HG03280 (cell line): Measurements from ENCODE around the gene DUSP16.
"Not testable (repeated sequence)": the region's sequence is repeated elsewhere in the genome, so short reads cannot be mapped to it uniquely, and the experiment has no call there.

ENCODE experiments used
- ATAC-seq: cut with Tn5 transposase; IDR thresholded peaks from one replicate; pipeline ENCODE4 v1.9.1; 2021; ENCODE audit warnings: mild to moderate bottlenecking, moderate library complexity; ENCODE audit not compliant: unreplicated experiment

Gene DUSP16, protein sequence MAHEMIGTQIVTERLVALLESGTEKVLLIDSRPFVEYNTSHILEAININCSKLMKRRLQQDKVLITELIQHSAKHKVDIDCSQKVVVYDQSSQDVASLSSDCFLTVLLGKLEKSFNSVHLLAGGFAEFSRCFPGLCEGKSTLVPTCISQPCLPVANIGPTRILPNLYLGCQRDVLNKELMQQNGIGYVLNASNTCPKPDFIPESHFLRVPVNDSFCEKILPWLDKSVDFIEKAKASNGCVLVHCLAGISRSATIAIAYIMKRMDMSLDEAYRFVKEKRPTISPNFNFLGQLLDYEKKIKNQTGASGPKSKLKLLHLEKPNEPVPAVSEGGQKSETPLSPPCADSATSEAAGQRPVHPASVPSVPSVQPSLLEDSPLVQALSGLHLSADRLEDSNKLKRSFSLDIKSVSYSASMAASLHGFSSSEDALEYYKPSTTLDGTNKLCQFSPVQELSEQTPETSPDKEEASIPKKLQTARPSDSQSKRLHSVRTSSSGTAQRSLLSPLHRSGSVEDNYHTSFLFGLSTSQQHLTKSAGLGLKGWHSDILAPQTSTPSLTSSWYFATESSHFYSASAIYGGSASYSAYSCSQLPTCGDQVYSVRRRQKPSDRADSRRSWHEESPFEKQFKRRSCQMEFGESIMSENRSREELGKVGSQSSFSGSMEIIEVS

DNA sequence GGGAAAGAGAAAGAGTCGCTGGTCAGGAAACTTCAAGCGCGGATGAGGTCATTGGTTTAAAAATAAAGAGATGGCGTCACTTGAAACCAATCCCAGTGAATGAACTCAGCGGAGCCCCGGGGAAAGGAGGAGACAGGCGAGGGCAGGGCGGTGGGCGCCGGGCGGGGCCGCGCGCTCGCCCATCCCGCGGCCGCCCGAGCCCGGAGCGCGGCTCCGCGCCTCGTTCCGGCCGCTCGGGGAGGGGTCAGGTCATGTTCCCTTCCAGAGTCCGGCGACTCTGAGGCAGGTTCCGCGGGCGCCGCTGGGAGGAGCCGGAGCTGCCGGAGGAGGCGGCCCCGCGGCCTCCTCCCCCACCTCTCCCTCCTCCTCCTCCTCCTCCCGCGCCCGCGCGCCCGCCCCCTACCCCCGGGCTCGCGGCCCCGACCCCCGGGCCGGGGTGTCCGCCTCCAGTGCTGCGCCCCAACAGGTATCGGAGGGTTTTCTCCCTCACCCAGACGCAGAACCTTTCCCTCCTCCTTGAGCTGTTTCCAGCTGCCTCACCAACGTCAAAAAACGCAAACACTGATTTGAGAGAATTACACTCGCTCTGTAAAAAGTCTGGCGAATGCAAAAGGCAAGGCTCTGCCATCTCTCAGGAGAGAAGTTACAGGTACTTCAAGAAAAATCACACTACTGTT, at the start of gene DUSP16:
DUSP16 (minus strand) TSS at position 279 of the 677 bp plus-strand sequence. CDS start 41,765 bp downstream, outside the sequence.
- peak; percentile 76 for ATAC-seq

DNA sequence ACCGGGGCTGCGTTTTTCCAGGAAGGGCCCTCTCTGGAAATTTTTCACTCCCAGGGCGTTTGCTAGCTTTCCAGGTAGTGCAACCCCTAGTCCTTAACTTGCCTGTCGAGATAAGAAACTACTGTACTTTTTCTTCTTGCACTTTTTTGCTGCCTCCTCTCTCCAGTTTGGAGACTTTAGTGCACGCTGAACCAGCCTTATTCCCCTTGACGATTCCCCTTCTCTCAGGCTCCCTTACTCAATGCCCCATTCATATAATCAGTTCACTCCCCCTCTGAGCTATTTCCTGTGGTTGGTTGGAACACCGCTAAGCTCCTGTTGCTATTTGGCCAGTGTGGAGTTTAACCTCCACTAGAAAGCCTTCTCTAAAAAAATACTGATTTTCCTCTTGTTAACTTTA, 49.7 kb upstream of the DUSP16 start:
- no peak for ATAC-seq

DNA sequence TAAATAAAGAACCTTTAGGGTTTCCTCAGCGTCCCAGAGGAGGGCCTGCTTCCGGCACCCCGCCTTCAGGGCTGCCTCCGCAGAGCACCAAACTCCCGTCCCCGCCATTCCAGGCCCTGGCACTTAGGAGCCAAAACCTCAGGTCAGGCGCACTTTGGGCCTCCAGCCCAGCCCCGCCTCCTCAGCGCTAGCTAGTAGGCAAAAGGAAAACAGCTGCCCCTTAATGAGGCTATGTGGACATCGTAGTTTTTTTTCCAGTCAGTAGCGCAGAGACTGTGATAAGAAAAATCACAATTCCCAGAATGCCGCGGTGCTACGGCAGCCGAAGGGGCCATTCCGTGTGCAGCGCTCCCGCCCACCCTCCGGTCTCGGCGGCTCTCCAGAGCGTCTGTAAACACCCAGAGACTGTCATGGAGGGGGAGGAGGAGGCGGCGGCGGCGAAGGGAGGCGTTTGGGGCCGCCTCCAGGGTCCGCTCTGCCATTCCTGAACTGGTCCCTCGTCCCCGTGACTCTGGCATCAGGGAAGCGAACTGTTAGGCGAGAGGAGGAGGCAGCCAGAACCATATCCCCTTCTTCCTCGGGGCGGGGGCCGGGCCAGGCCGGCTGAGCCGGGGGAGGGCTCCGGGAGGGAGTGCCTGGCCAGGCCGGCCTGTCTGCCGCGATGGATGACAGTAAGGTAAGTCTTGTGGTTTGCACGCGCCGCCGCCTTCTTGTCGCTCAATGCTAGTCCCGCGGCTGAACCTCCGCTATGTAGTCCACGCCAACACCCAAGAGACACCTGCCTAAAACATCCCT, 49.0 kb upstream of the DUSP16 start, which contains the start of gene CREBL2:
CREBL2 (plus strand) TSS at position 365 of the 795 bp plus-strand sequence; CDS start at position 662, 297 bp downstream.
- ATAC-seq: peak; percentile 74

DNA sequence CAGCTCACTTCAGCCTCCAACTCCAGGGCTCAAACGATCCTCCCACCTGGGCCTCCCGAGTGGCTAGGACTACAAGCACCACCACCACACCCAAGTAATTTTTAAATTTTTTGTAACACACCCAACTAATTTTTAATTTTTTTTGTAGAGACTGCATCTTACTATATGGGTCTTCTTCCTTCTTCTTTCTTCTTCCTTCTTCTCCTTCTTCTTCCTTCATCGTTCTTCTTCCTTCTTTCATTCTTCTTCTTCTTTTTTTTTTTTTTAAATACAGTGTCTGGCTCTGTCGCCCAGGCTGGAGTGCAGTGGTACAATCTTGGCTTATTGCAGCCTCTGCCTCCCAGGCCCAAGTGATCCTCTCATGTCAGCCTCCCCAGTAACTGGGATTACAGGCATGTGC, 48.0 kb upstream of the DUSP16 start:
- no peak for ATAC-seq

DNA sequence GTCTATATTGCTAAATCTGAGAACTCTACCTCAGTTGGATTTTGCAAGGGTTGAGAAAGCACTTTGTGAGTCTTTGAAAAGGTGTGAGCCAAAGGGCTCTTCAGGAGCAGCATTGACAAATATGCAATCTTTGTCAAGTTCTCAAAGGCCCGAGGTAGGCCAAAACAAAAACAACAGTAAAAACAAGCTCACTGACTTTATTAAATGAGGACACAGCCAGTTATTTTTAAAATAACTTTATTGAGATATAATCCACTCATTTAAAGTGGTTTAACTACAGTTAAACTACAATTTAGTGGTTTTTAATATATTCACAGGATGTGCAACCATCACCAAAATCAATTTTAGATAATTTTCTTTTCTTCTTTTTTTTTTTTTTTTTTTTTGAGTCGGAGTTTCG, 47.0 kb upstream of the DUSP16 start:
- ATAC-seq: no peak

DNA sequence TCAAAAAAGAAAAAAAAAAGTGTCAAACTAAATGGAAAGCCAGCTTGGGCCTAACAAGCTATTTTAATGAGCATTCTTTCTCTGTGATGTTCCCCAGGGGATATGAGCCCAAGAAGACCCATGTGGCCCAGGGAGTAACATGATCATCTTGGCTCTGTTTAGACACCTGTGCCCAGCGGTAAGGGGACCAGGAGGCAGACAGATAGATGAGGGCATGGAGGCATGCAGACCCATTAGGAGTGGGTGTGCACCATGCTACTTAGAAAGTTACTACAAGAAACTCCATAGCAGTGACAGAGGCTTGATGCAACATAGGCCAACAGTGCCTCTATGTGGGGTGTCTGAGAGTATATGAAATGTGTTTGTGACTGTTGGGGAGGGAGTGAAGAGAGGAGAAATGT, 45.9 kb upstream of the DUSP16 start:
- no peak for ATAC-seq

DNA sequence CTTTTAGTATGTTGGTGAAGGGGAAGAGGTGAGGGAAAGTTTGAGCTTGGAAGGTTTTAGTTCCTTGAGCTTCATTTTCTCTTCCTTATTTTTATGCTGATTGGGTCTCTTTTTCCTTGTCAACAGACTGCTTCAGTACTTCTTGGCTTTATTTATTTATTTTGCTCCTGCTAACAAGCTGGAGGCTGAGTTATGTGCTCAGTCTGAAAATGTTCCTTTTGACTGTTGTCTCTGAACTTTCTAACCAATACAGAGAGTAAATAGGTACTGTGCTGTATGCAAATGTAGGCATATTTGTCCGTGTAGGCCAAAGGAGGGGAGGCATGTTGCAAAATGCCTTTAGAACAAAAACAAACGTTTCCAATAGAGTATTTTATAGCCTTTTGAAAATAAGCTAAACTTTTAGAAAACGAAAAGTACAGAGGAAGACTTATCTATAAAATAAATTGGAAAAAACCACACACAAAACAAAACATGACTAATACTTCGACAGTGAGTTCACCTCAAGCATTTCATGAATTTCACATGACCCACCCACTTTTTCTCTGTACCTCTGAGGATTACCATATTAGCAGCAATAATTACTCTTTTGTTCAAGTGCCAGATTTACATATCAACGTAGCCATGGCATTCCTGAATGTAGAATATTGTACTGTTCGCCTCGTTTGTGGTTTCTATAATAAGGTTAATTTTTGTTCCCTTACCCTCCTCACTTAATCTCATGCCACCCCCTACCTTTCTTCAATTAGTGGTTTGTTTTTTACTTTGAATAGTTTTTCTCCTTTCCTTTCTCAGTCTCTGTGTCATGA, 44.3 kb upstream of the DUSP16 start:
- ATAC-seq: peak; percentile 50

DNA sequence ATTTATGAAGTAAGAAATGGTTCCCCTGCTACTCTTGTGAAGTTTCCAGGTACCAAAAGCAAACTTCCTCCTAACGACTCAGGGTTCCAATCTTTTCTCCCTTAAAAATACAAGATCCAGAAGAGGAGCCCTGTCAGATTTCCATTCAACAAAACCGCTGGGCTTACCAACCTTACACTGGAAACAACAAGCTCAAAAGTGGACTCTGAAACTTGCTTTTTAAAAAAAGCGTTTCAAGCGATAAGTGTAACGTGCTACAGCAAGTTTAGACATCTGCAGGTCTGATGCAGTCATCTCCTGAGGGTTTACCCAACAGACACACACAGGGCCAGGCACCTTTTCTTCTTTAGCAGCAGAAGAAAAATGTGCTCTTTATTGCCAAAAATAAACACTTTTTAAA, 42.1 kb upstream of the DUSP16 start:
- ATAC-seq: no peak

DNA sequence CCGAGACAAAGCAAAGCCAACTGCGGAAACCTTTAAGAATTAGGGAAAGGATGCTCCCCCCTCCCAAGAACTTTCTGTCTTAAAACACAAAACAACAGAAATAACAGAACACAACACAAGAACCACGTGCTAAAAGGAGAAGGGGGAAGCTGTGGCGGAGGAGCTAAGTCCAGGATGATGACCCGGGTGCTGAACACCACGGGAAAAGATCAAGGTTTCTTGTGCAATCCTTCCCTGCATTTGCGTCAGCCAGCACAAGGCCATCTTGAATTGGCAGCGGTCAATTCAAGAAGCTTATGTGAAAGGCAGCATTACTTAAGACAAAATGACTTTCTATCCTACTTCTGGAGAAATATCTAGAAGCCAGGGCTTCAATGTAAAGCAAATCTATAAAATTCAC, 38.0 kb upstream of the DUSP16 start:
- ATAC-seq: no peak

DNA sequence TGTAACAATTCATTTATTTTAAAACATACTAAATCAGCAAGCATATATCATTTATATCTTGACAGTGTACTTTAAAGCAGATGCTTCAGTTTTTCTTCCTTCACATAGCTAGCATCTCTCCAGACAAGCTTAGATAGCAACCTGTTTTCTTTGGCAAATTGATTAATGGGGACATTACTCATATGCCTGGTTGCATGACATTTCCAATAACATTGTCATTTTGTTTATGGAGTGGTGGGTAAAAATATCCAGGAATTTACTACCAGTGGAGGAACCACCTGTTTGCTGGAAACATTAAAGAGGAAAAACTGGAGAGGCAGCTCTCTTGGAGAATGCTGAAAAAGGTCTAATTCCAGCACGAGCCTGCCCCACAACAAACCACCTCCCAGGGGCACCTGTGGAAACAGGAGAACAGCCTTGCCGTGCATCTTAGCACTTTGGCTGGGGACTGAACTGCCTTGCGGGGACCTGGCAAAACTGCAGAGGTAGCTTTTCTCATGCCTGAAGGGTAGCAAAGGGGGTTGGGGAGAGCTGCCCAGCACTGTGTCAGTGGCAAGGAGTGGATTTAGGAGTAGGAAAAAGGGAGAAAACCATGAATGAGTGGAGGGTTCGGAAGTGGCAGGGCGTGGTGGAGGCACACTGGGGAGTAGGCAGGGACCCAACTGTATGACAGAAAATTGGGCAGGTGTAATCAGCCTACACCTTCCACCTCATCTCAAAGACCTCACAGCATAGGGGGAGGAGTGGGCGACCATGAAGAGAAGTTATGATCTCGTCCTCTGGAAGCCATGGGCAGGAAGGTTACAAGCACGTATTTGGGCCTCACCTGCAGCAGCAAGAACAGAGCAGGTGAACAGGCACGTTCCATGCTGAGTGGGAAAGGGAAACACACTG, 37.3 kb upstream of the DUSP16 start:
- ATAC-seq: no peak

DNA sequence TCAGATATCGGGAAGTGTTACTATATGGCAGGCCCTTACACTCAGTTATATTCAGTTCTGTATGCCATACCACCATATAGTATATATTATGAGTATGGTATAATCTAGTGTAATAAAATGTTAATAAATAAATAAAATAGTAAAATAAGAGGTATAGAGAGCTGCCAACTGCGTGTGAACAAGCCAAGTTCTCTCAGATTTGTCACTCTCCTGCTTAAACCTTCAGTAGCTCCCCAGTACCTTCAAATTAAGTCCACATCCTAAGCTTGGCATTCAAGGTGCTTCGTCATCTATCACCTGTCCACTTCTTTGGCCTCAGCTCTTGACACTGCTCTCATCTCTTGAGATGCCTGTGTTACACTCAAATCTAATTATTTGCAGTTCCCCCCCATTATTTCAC, 36.2 kb upstream of the DUSP16 start:
- ATAC-seq: no peak

DNA sequence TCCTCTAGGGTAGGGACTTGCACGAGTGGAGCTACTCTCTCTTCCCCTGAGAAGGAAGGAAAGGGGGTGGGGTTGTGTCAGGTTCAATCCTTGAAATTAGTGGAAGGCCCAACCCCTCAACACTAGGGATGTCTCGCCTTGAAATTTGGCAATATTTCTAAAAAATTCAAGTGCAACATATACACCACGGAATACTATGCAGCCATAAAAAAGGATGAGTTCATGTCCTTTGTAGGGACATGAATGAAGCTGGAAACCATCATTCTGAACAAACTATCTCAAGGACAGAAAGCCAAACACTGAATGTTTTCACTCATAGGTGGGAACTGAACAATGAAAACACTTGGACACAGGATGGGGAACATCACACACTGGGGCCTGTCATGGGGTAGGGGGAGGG, 33.9 kb upstream of the DUSP16 start:
- ATAC-seq: not testable (repeated sequence)

DNA sequence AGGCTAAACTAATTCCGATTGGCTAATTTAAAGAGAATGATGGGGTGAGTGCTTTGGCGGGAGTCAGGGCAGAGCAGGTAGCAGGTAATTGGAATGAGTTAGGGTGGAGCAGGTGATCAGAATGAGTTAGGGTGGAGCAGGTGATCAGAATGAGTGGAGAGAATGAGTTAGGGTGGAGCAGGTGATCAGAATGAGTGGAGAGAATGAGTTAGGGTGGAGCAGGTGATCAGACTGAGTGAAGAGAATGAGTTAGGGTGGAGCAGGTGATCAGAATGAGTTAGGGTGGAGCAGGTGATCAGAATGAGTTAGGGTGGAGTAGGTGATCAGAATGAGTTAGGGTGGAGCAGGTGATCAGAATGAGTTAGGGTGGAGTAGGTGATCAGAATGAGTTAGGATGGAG, 33.3 kb upstream of the DUSP16 start:
- ATAC-seq: not testable (repeated sequence)

DNA sequence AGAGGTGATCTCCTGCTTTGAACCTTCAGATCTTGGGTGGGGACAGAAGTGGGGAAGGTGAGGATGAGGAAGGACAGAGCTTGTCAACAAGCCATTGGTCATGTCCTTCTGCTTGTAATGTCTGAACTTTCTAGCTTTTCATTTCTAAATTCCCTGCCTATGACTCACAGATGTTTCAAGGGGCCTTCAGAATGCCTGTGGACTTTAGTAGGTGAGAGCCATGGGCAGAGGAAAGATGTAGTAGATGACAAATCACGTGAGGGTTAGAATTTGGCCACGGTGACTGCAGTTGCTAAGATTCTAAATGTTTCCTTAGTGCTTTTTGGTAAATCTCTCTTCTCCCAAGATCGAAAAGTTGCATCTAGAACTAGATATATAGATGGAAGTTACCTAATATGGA, 30.3 kb upstream of the DUSP16 start:
- no peak for ATAC-seq

DNA sequence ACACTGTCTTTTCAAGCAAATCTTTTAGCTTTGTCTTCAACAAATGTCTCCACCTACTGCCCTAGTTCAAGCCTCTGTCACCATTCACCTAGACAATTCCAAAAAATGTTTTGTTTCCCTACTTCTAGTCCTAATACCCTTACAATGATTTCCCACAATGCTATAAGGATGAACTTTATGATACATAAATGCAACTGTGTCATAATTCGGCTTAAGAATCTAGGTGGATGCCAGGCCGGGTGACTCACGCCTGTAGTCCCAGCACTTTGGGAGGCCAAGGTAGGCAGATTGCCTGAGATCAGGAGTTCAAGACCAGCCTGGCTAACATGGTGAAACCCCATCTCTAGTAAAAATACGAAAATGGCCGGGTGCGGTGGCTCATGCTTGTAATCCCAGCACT, 28.3 kb upstream of the DUSP16 start:
- ATAC-seq: no peak

DNA sequence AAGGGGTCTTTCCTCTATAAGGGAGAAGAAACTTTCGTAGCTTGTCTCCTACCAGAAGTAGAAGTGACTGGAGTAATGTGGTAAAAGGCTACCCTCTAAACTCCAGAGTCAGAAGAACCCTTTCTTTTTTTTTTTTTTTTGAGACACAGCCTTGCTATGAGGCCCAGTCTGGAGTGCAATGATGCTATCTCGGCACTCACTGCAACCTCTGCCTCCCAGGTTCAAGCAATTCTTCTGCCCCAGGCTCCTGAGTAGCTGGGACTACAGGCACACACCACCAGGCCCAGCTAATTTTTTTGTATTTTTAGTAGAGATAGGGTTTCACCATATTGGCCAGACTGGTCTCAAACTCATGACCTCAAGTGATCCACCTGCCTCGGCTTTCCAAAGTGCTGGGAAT, 25.8 kb upstream of the DUSP16 start:
- not testable (repeated sequence) for ATAC-seq

DNA sequence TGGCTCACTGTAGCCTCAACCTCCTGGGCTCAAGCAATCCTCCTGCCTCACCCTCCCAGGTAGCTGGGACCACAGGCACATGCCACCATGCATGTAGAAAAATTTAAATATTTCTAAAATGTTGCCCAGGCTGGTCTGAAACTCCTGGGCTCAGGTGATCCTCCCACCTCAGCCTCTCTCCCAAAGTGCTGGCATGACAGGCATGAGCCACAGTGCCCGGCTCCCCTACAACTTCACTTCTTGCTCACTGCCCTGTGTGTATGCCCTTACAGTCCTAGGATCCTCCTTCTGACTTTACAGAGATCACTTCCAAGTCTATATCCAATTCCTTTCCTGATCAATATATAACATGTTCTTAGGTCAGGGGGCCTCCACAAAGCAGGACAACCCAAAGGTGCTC, 25.2 kb upstream of the DUSP16 start:
- no peak for ATAC-seq

DNA sequence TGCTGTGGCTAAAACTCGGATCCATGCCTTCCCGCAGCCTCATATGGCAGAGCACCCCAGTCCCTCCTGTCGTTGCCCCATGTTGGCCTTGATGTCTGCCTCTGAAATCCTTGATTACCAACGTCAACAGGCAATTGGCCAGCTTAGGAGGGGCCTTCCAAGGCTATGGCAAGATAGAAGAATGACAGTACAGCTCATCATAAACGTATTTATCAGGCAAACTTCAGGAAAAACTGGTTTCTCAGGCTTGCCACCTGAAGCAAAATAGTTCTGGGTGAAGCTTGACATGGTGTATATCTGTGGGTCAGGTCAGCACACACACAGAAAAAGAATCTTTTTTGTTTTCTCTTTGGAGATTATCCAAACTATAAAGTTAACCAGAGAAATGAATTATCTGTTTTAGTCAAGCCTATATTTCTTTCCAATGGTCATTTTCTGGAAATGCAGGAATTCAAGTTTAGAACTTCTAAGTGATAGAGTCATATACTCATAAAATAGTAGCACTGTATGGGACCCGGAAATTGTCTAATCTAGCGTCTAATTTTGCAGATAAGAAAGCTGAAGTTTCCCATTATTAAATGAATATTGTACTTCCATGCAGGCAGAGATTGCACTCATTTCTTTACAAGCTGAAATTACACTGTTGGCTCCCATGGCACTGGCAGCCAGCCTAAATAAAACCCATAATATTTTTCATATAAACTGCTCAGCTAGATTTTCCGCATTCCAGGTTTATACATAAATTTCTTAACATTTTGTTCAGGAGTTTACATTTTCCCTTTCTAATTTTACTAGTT, 24.4 kb upstream of the DUSP16 start:
- no peak for ATAC-seq
